A549 (cell line): Measurements from ENCODE around the gene PELI2. TPM values are rescaled to one million over a fixed set of nuclear protein-coding genes. Genes with fewer than 3 reads are reported as not detected.

ENCODE experiments used
- ATAC-seq, 2 experiments: fragments of 200-7000 bp in 1 of 2; fragments of >200 bp in 1 of 2; cut with Nextera tagmentation in 1 of 2; cut with Tn5 transposase in 1 of 2; 3 replicates each; pipeline versions ENCODE4 v1.8.0 to v1.9.1; 2018 to 2020; ENCODE audit warnings: mild to moderate bottlenecking in 1 of 2, moderate library complexity in 1 of 2
- CTCF ChIA-PET: fragments of 300-600 bp; sonication (Branson Sonifier 250); formaldehyde crosslinking; extraction: SDS; loops from one replicate; lab custom pipeline; 2021; ENCODE audit warnings: antibody characterized with exemption, inconsistent platforms; lab: Yijun Ruan, JAX
- POLR2A ChIA-PET: fragments of 350-600 bp; formaldehyde crosslinking; extraction: SDS; loops from one replicate; lab custom pipeline; 2021; ENCODE audit warnings: antibody characterized with exemption, inconsistent platforms; lab: Yijun Ruan, JAX
- DNase-seq, 2 experiments: peaks; one replicate each; pipeline versions ENCODE4 v3.0.0 to v3.0.0-alpha.2; 2011 to 2016; ENCODE audit warnings: low read depth in 1 of 2, low spot score in 1 of 2
- FAIRE-seq: peaks from 2 replicates; lab custom pipeline; 2011; peaks lifted over from hg19 to GRCh38; lab: Jason Lieb, UNC
- H3K27ac ChIP-seq, 2 experiments: fragments of >200 bp; sonication (Bioruptor Twin); formaldehyde crosslinking; 3 replicates each; pipeline ENCODE4 v1.5.1; 2016 to 2017
- H3K4me1 ChIP-seq: fragments of >200 bp; sonication (Bioruptor Twin); formaldehyde crosslinking; 3 replicates; pipeline ENCODE4 v1.6.1; 2016
- H3K4me2 ChIP-seq: fragments of >200 bp; sonication (Bioruptor Twin); formaldehyde crosslinking; 3 replicates; pipeline ENCODE4 v1.6.1; 2016
- H3K4me3 ChIP-seq: fragments of >200 bp; sonication (Bioruptor Twin); formaldehyde crosslinking; 3 replicates; pipeline ENCODE4 v1.5.1; 2016
- H3K9me3 ChIP-seq: fragments of >200 bp; sonication (Bioruptor Twin); formaldehyde crosslinking; 3 replicates; pipeline ENCODE4 v1.6.1; 2016
- BHLHE40 ChIP-seq: IDR thresholded peaks from 2 replicates; pipeline ENCODE4 v1.6.1; 2012; ENCODE audit warnings: low read depth, low read length, inconsistent platforms
- CHD2 ChIP-seq: fragments of 150-350 bp; IDR thresholded peaks from 2 replicates; pipeline ENCODE4 v1.6.1; 2014; ENCODE audit warnings: low read length; ENCODE audit not compliant: partially characterized antibody
- EHMT2 ChIP-seq: fragments of 200-600 bp; sonication (generic); IDR thresholded peaks from 2 replicates; pipeline ENCODE4 v1.6.1; 2016; ENCODE audit warnings: antibody characterized with exemption, low read depth, mild to moderate bottlenecking, moderate library complexity
- EP300 ChIP-seq, 2 experiments: fragments of >200 bp; sonication (Bioruptor Twin); formaldehyde crosslinking; IDR thresholded peaks; 2 replicates in 1 of 2; 3 replicates in 1 of 2; pipeline ENCODE4 v1.6.1; 2016 to 2017
- FOSB ChIP-seq: fragments of 250-450 bp; sonication (Bioruptor Pico); IDR thresholded peaks from 2 replicates; pipeline ENCODE4 v1.5.0; 2020; ENCODE audit warnings: mild to moderate bottlenecking, moderate library complexity
- GATA3 ChIP-seq: IDR thresholded peaks from 2 replicates; pipeline ENCODE4 v1.6.1; 2012; ENCODE audit warnings: borderline replicate concordance
- HEYL ChIP-seq: fragments of 250-450 bp; sonication (Bioruptor Pico); IDR thresholded peaks from 2 replicates; pipeline ENCODE4 v1.8.0; 2021; ENCODE audit warnings: mild to moderate bottlenecking, moderate library complexity
- HOXA7 ChIP-seq: fragments of 250-450 bp; sonication (Bioruptor Pico); IDR thresholded peaks from 2 replicates; pipeline ENCODE4 v1.5.0; 2020; ENCODE audit warnings: mild to moderate bottlenecking, moderate library complexity
- HOXB13 ChIP-seq: fragments of 250-450 bp; sonication (Bioruptor Pico); IDR thresholded peaks from 2 replicates; pipeline ENCODE4 v1.5.0; 2020; ENCODE audit warnings: low read depth, mild to moderate bottlenecking, moderate library complexity
- JUN ChIP-seq, 2 experiments: fragments of >200 bp; sonication (Bioruptor Twin); formaldehyde crosslinking; IDR thresholded peaks; 2 replicates in 1 of 2; 3 replicates in 1 of 2; pipeline ENCODE4 v1.6.1; 2016 to 2017
- NR3C1 ChIP-seq: fragments of >200 bp; sonication (Bioruptor Twin); formaldehyde crosslinking; IDR thresholded peaks from 3 replicates; pipeline ENCODE4 v1.6.1; 2017
- POLR2A ChIP-seq: IDR thresholded peaks from 2 replicates; pipeline ENCODE4 v1.6.1; 2012; ENCODE audit warnings: mild to moderate bottlenecking, low read length
- SMC3 ChIP-seq: fragments of >200 bp; sonication (Bioruptor Twin); formaldehyde crosslinking; IDR thresholded peaks from 3 replicates; pipeline ENCODE4 v1.6.1; 2018; ENCODE audit warnings: inconsistent platforms
- SREBF2 ChIP-seq: fragments of 450-650 bp; IDR thresholded peaks from 2 replicates; pipeline ENCODE4 v1.6.1; 2014; ENCODE audit warnings: mild to moderate bottlenecking, moderate library complexity
- ZFP36 ChIP-seq: fragments of 450-650 bp; IDR thresholded peaks from 2 replicates; pipeline ENCODE4 v1.6.1; 2014; ENCODE audit warnings: borderline replicate concordance; ENCODE audit not compliant: partially characterized antibody
- WGBS: methylation state at CpG from one replicate; pipeline ENCODE4 v1.1.6; 2017; ENCODE audit errors: missing lambda C conversion rate; 5-methylcytosine and 5-hydroxymethylcytosine counted together
- polyA plus RNA-seq, 4 experiments: library from polyadenylated mRNA; depleted of rRNA in 3 of 4; stranded (reverse); fragments of >200 nt; fragmentation: RNase III in 1 of 4; extraction: RNeasy Plus Mini Kit Qiagen cat#74134 plus additional on column Dnase treatment in 1 of 4; gene quantifications; 2 replicates in 3 of 4; 3 replicates in 1 of 4; pipeline ENCODE4 v1.2.3, GENCODE V29; 2011 to 2017
- TF ChIP-seq, protein P1 (sequence below): fragments of 200-600 bp; sonication (generic); IDR thresholded peaks from 2 replicates; pipeline ENCODE4 v1.6.1; 2016; ENCODE audit warnings: antibody characterized with exemption, mild to moderate bottlenecking, moderate library complexity
- TF ChIP-seq, protein P2 (sequence below): IDR thresholded peaks from 2 replicates; pipeline ENCODE4 v1.6.1; 2012; ENCODE audit warnings: low read depth, borderline replicate concordance
- TF ChIP-seq, protein P3 (sequence below): fragments of 250-450 bp; sonication (Bioruptor Pico); IDR thresholded peaks from 2 replicates; pipeline ENCODE4 v1.5.0; 2021; ENCODE audit warnings: mild to moderate bottlenecking, moderate library complexity, borderline replicate concordance
- TF ChIP-seq, protein P4 (sequence below): IDR thresholded peaks from 2 replicates; pipeline ENCODE4 v1.6.1; 2012
- TF ChIP-seq, protein P5 (sequence below): fragments of >200 bp; sonication (Bioruptor Twin); formaldehyde crosslinking; IDR thresholded peaks from 2 replicates; pipeline ENCODE4 v1.6.1; 2016

Gene PELI2
- polyA plus RNA-seq, 2 of the 4 experiments (the other 2 are of a cell fraction), result 0.93 to 7.2 TPM

DNA sequence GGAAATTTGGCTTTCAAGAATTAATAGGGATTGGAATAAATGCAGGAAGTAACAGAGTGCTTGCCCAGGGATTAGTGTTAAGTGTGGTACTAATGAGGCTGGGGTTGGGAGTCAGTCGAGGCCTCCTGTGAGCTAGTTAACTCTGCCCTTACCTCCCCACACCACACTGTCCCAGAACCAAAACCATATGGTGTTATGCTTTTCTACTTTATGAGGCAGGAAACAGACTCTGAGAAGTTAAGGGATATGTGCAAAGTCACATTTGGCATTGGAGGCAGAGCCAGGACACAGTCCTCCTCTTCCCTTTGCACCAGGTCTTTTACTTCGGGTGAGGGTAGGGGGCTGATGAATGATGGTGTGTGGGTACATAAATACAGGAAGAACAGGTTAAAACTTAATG is 41.9 kb downstream of the PELI2 start (continued):
- TF ChIP-seq, protein P1, sequence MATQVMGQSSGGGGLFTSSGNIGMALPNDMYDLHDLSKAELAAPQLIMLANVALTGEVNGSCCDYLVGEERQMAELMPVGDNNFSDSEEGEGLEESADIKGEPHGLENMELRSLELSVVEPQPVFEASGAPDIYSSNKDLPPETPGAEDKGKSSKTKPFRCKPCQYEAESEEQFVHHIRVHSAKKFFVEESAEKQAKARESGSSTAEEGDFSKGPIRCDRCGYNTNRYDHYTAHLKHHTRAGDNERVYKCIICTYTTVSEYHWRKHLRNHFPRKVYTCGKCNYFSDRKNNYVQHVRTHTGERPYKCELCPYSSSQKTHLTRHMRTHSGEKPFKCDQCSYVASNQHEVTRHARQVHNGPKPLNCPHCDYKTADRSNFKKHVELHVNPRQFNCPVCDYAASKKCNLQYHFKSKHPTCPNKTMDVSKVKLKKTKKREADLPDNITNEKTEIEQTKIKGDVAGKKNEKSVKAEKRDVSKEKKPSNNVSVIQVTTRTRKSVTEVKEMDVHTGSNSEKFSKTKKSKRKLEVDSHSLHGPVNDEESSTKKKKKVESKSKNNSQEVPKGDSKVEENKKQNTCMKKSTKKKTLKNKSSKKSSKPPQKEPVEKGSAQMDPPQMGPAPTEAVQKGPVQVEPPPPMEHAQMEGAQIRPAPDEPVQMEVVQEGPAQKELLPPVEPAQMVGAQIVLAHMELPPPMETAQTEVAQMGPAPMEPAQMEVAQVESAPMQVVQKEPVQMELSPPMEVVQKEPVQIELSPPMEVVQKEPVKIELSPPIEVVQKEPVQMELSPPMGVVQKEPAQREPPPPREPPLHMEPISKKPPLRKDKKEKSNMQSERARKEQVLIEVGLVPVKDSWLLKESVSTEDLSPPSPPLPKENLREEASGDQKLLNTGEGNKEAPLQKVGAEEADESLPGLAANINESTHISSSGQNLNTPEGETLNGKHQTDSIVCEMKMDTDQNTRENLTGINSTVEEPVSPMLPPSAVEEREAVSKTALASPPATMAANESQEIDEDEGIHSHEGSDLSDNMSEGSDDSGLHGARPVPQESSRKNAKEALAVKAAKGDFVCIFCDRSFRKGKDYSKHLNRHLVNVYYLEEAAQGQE, result no peak
- no peak for TF ChIP-seq GATA3
- TF ChIP-seq, all 56 proteins: peak for 0

DNA sequence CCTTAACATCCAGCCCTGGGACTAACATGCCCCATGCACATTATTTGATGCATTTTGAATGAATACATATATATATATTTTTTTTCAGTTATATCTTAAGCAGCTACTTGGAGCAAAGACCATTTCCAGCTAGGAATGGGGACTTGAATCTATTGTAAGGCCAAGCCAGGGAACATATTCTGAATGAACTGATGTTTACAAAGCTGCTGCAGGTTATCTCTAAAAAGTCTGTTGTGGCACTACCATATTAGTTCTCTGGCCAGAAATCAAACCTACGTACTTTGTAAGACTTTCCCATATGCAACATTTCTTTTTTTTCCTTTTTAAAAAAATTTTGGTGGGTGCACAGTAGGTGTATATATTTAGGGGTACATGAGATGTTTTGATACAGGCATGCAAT is 43.4 kb downstream of the PELI2 start:
- ChIA-PET POLR2A (no interaction called here), CTCF (no interaction called here)
- H3K4me2 ChIP-seq, result no peak overlapping the region
- TF ChIP-seq EHMT2 (no peak), BHLHE40 (no peak), NR3C1 (no peak), HOXB13 (CRISPR knock-in tag) (no peak), POLR2A (no peak), HEYL (CRISPR knock-in tag) (no peak), JUN (IDR thresholded peaks at IDR 0.05) (no peak), ZFP36 (no peak), SMC3 (no peak), HOXA7 (CRISPR knock-in tag) (no peak), CHD2 (no peak), EP300 (IDR thresholded peaks at IDR 0.05) (no peak), SREBF2 (no peak), FOSB (CRISPR knock-in tag) (no peak)
- TF ChIP-seq, protein P1, result no peak
- TF ChIP-seq, protein P2, sequence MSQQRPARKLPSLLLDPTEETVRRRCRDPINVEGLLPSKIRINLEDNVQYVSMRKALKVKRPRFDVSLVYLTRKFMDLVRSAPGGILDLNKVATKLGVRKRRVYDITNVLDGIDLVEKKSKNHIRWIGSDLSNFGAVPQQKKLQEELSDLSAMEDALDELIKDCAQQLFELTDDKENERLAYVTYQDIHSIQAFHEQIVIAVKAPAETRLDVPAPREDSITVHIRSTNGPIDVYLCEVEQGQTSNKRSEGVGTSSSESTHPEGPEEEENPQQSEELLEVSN, result no peak
- TF ChIP-seq, protein P3, sequence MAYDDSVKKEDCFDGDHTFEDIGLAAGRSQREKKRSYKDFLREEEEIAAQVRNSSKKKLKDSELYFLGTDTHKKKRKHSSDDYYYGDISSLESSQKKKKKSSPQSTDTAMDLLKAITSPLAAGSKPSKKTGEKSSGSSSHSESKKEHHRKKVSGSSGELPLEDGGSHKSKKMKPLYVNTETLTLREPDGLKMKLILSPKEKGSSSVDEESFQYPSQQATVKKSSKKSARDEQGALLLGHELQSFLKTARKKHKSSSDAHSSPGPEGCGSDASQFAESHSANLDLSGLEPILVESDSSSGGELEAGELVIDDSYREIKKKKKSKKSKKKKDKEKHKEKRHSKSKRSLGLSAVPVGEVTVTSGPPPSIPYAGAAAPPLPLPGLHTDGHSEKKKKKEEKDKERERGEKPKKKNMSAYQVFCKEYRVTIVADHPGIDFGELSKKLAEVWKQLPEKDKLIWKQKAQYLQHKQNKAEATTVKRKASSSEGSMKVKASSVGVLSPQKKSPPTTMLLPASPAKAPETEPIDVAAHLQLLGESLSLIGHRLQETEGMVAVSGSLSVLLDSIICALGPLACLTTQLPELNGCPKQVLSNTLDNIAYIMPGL, result no peak
- TF ChIP-seq, protein P4, sequence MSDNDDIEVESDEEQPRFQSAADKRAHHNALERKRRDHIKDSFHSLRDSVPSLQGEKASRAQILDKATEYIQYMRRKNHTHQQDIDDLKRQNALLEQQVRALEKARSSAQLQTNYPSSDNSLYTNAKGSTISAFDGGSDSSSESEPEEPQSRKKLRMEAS, result no peak
- TF ChIP-seq, protein P5, sequence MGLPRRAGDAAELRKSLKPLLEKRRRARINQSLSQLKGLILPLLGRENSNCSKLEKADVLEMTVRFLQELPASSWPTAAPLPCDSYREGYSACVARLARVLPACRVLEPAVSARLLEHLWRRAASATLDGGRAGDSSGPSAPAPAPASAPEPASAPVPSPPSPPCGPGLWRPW, result no peak
- no peaks in the 10 kb centered on the region for H3K4me1 ChIP-seq
- DNase-seq (no peak), ATAC-seq (no peak), FAIRE-seq (no peak)
- WGBS, result 93% methylated on average over 1 of the region's 1 CpG
- H3K27ac ChIP-seq, result no peak overlapping the region
- H3K4me3 ChIP-seq, result no peak overlapping the region
- H3K9me3 ChIP-seq, result 0 out of 3 replicates have a peak, but pooled peaks cover 11% of the 10 kb centered on the region
